ENCODE results near the gene ZKSCAN4. TPM values are rescaled to one million over a fixed set of nuclear protein-coding genes. Genes with fewer than 3 reads are reported as not detected.

The ZKSCAN4 gene
- total and polyA plus RNA-seq, 10 of the 15 experiments (the other 5 are each of a cell fraction or from before 2014, with no cell fraction given), result 3.0 to 6.5 (median 5.0) TPM

- TF ChIP-seq E2F8 (IDR thresholded peaks at IDR 0.05; ENCODE audit: low read depth, partially characterized antibody), result peak; percentile 91
- peak; percentile 60; the same call in 1 of the 2 replicates for TF ChIP-seq IRF4 (IDR thresholded peaks at IDR 0.05; ENCODE audit: low read depth, low read length)
- no peak for TF ChIP-seq MEF2A (IDR thresholded peaks at IDR 0.05; ENCODE audit: insufficient read depth, low read depth, low read length)
- 0 out of 2 replicates have a peak, but pooled peaks have one; percentile 12 for TF ChIP-seq ZNF687 (IDR thresholded peaks at IDR 0.05)
- TF ChIP-seq CBX3 (IDR thresholded peaks at IDR 0.05; ENCODE audit: borderline replicate concordance, low read depth), result no peak
- TF ChIP-seq ZNF622 (IDR thresholded peaks at IDR 0.05), result no peak
- peak in 1 of 2 experiments; percentile 41; a peak in 1 of 4 replicates for TF ChIP-seq IKZF2 (IDR thresholded peaks at IDR 0.05)
- peak; percentile 91 for TF ChIP-seq RUNX3 (IDR thresholded peaks at IDR 0.05; ENCODE audit: low read length)
- 0 out of 2 replicates have a peak, but pooled peaks have one; percentile 37 for TF ChIP-seq ZBED1 (IDR thresholded peaks at IDR 0.05; ENCODE audit: borderline replicate concordance)
- TF ChIP-seq E2F4 (IDR thresholded peaks at IDR 0.05; ENCODE audit: low read depth, low read length), result no peak
- peak; percentile 98 for TF ChIP-seq ZBTB40 (IDR thresholded peaks at IDR 0.05; ENCODE audit: borderline replicate concordance)
- TF ChIP-seq ZNF384 (IDR thresholded peaks at IDR 0.05; ENCODE audit: borderline replicate concordance, low read depth, low read length), result no peak
- TF ChIP-seq ZNF24 (IDR thresholded peaks at IDR 0.05), result peak; percentile 58; the same call in 1 of the 2 replicates
- TF ChIP-seq RB1 (IDR thresholded peaks at IDR 0.05; ENCODE audit: borderline replicate concordance), result peak; percentile 60; the same call in 1 of the 2 replicates
Observed at GRCh38 chr6:28252009-28252975, at the start of gene ZKSCAN4 (continued).

Measured in GM12878 (cell line).